Activated naive CD8-positive, alpha-beta T cell treated with anti-CD3 and anti-CD28 coated beads, Interleukin-2, amount 10 ng/mL, durations not matched to agents 7 days and 5 days (primary cell): ENCODE data around the gene SCARB1. TPM values are rescaled to one million over a fixed set of nuclear protein-coding genes. Genes with fewer than 3 reads are reported as not detected.

Source experiments
- ATAC-seq: fragments of 150-1000 bp; cut with Tn5 transposase; one replicate; pipeline ENCODE4 v1.10.0; 2021; ENCODE audit warnings: low read depth, moderate library complexity
- POLR2A ChIA-PET: fragments of 350-600 bp; sonication (Branson Sonifier 250); formaldehyde crosslinking; loops from one replicate; lab custom pipeline; 2021; ENCODE audit warnings: antibody characterized with exemption; lab: Charles Lee
- DNase-seq: peaks from one replicate; pipeline ENCODE4 v3.0.0; 2021
- H3K27ac Mint-ChIP-seq: one replicate; pipeline ENCODE4 v1.8.0; 2022; ENCODE audit warnings: mild to moderate bottlenecking, mixed read lengths
- H3K27me3 Mint-ChIP-seq: one replicate; pipeline ENCODE4 v1.8.0; 2022; ENCODE audit warnings: mild to moderate bottlenecking, moderate library complexity, mixed read lengths
- H3K36me3 Mint-ChIP-seq: one replicate; pipeline ENCODE4 v1.8.0; 2021; ENCODE audit warnings: mild to moderate bottlenecking, mixed read lengths
- H3K4me1 Mint-ChIP-seq: one replicate; pipeline ENCODE4 v1.8.0; 2021; ENCODE audit warnings: mixed read lengths
- H3K4me3 Mint-ChIP-seq: one replicate; pipeline ENCODE4 v1.8.0; 2022; ENCODE audit warnings: mild to moderate bottlenecking, moderate library complexity, mixed read lengths
- H3K9me3 Mint-ChIP-seq: one replicate; pipeline ENCODE4 v1.8.0; 2021; ENCODE audit warnings: mixed read lengths
- total RNA-seq, 2 experiments: library from RNA; stranded (reverse); gene quantifications; one replicate each; pipeline ENCODE4 v1.2.3, GENCODE V29; 2021

Gene SCARB1
- total RNA-seq, 2 experiments from 2014 or later: 10.8 to 13.0 TPM

GRCh38 chr12:124727264-124727800 is 136.3 kb downstream of the SCARB1 start:
- no peaks in the 10 kb centered on the region for H3K9me3 Mint-ChIP-seq
- POLR2A ChIA-PET: interaction anchor here (0.8 kb wide), 1 partner anchor 261 kb away, joined by 3 read pairs; no protein-coding TSS in a partner anchor
- H3K27ac Mint-ChIP-seq: no peak overlapping the region
- DNase-seq (no peak), ATAC-seq (no peak)
- H3K4me3 Mint-ChIP-seq: no peak overlapping the region
- H3K4me1 Mint-ChIP-seq: no peaks in the 10 kb centered on the region
- H3K27me3 Mint-ChIP-seq: peaks cover 10% of the 10 kb centered on the region
- H3K36me3 Mint-ChIP-seq: no peaks in the 10 kb centered on the region

Other genes with a start within 250 kb of the SCARB1 start
- 1,000 to 10,000 TPM; 1,024 to 1,046 TPM for gene UBC, start 50.8 kb upstream of the SCARB1 start, total RNA-seq
- gene DHX37, start 125.3 kb upstream of the SCARB1 start, total RNA-seq: 10 to 100 TPM; 29.7 to 30.2 TPM
- gene BRI3BP, start 129.8 kb upstream of the SCARB1 start, total RNA-seq: 10 to 100 TPM; 17.1 to 17.2 TPM
- gene AACS, start 201.6 kb upstream of the SCARB1 start, total RNA-seq: 10 to 100 TPM; 25.4 to 25.5 TPM